Activated CD4-positive, alpha-beta T cell treated with anti-CD3 and anti-CD28 coated beads for 36 hours (primary cell): ENCODE measurements around the gene CNTN4. TPM values are rescaled to one million over a fixed set of nuclear protein-coding genes. Genes with fewer than 3 reads are reported as not detected.

ENCODE experiments used
- ATAC-seq: fragments of 200-7000 bp; cut with Tn5 transposase; one replicate; pipeline ENCODE4 v1.10.0; 2021; ENCODE audit warnings: mild to moderate bottlenecking, moderate library complexity
- CTCF ChIA-PET: fragments of 350-600 bp; sonication (Branson Sonifier 250); formaldehyde crosslinking; loops from one replicate; lab custom pipeline; 2021; ENCODE audit warnings: antibody characterized with exemption; lab: Charles Lee
- POLR2A ChIA-PET: fragments of 350-600 bp; sonication (Branson Sonifier 250); formaldehyde crosslinking; loops from one replicate; lab custom pipeline; 2021; ENCODE audit warnings: antibody characterized with exemption, inconsistent platforms; lab: Charles Lee
- DNase-seq: peaks from one replicate; pipeline ENCODE4 v3.0.0-alpha.2; 2020
- H3K27ac Mint-ChIP-seq: one replicate; pipeline ENCODE4 v1.8.0; 2021; ENCODE audit warnings: mixed read lengths
- H3K27me3 Mint-ChIP-seq: one replicate; pipeline ENCODE4 v1.8.0; 2021; ENCODE audit warnings: mixed read lengths
- H3K36me3 Mint-ChIP-seq: one replicate; pipeline ENCODE4 v1.8.0; 2021; ENCODE audit warnings: low read depth, mixed read lengths
- H3K4me1 Mint-ChIP-seq: one replicate; pipeline ENCODE4 v1.8.0; 2021; ENCODE audit warnings: mixed read lengths
- H3K4me3 Mint-ChIP-seq: one replicate; pipeline ENCODE4 v1.8.0; 2021; ENCODE audit warnings: mild to moderate bottlenecking, moderate library complexity, mixed read lengths
- H3K9me3 Mint-ChIP-seq: one replicate; pipeline ENCODE4 v1.8.0; 2021; ENCODE audit warnings: low read depth, mixed read lengths
- intact Hi-C, 2 experiments: fragments of 100-400 bp; cut with DNase I in 1 of 2; cut with micrococcal nuclease in 1 of 2; formaldehyde crosslinking; loops; one replicate each; pipeline versions ENCODE4 v1.14.2 to v1.15.1; 2022 to 2024; cut with DNase I, micrococcal nuclease
- total RNA-seq, 2 experiments: library from RNA; stranded (reverse); gene quantifications; one replicate each; pipeline ENCODE4 v1.2.3, GENCODE V29; 2021

The CNTN4 gene
- total RNA-seq, 2 experiments from 2014 or later = not detected

- Mint-ChIP-seq H3K27me3 (no peaks in the 10 kb centered on the region), H3K9me3 (no peaks in the 10 kb centered on the region), H3K4me3 (no peak overlapping the region), H3K27ac (no peak overlapping the region), H3K4me1 (no peaks in the 10 kb centered on the region), H3K36me3 (no peaks in the 10 kb centered on the region)
- ATAC-seq (no peak), DNase-seq (peak; percentile 11)
- POLR2A ChIA-PET = no interaction called here
- CTCF ChIA-PET = no interaction called here
- intact Hi-C loops = no loop called here
Measured at GRCh38 chr3:2713923-2714322, 615.3 kb downstream of the CNTN4 start.

GRCh38 chr3:2714834-2715233 lies 616.2 kb downstream of the CNTN4 start:
- POLR2A ChIA-PET = no interaction called here
- CTCF ChIA-PET = no interaction called here
- no peak overlapping the region for H3K27ac Mint-ChIP-seq

GRCh38 chr3:2727101-2727500 lies 628.4 kb downstream of the CNTN4 start:
- intact Hi-C loops = no loop called here
- no peaks in the 10 kb centered on the region for H3K9me3 Mint-ChIP-seq
- CTCF ChIA-PET = no interaction called here

More at GRCh38 chr3:2714834-2715233, 616.2 kb downstream of the CNTN4 start:
- H3K36me3 Mint-ChIP-seq = no peaks in the 10 kb centered on the region
- no peaks in the 10 kb centered on the region for H3K4me1 Mint-ChIP-seq
- intact Hi-C loops = no loop called here
- H3K4me3 Mint-ChIP-seq = no peak overlapping the region
- ATAC-seq (no peak), DNase-seq (no peak)
- H3K9me3 Mint-ChIP-seq = no peaks in the 10 kb centered on the region
- no peaks in the 10 kb centered on the region for H3K27me3 Mint-ChIP-seq

GRCh38 chr3:2727610-2728318 lies 629.1 kb downstream of the CNTN4 start:
- POLR2A ChIA-PET = no interaction called here
- no peaks in the 10 kb centered on the region for H3K36me3 Mint-ChIP-seq

More at GRCh38 chr3:2727101-2727500, 628.4 kb downstream of the CNTN4 start:
- Mint-ChIP-seq H3K27me3 (peaks cover 2% of the 10 kb centered on the region), H3K4me1 (no peaks in the 10 kb centered on the region), H3K4me3 (no peak overlapping the region), H3K27ac (no peak overlapping the region), H3K36me3 (no peaks in the 10 kb centered on the region)
- no peak for DNase-seq
- POLR2A ChIA-PET = no interaction called here
- no peak for ATAC-seq

GRCh38 chr3:2731843-2732242 lies 633.2 kb downstream of the CNTN4 start:
- no peaks in the 10 kb centered on the region for H3K9me3 Mint-ChIP-seq
- no peak for ATAC-seq
- DNase-seq = no peak
- no peak overlapping the region for H3K4me3 Mint-ChIP-seq
- intact Hi-C loops = no loop called here
- H3K27me3 Mint-ChIP-seq = peaks cover 2% of the 10 kb centered on the region
- no peaks in the 10 kb centered on the region for H3K4me1 Mint-ChIP-seq
- no peak overlapping the region for H3K27ac Mint-ChIP-seq
- no peaks in the 10 kb centered on the region for H3K36me3 Mint-ChIP-seq
- ChIA-PET POLR2A (no interaction called here), CTCF (no interaction called here)

More at GRCh38 chr3:2727610-2728318, 629.1 kb downstream of the CNTN4 start:
- Mint-ChIP-seq H3K27me3 (no peaks in the 10 kb centered on the region), H3K9me3 (no peaks in the 10 kb centered on the region), H3K27ac (no peak overlapping the region), H3K4me3 (no peak overlapping the region), H3K4me1 (no peaks in the 10 kb centered on the region)
- CTCF ChIA-PET = no interaction called here
- intact Hi-C loops = no loop called here
- DNase-seq = no peak
- no peak for ATAC-seq

GRCh38 chr3:2735392-2735894 lies 636.8 kb downstream of the CNTN4 start:
- DNase-seq = no peak
- no peaks in the 10 kb centered on the region for H3K9me3 Mint-ChIP-seq
- no peak overlapping the region for H3K4me3 Mint-ChIP-seq
- no peak for ATAC-seq
- ChIA-PET CTCF (interaction anchor here (1.0 kb wide), 1 partner anchor 10 kb away, joined by 3 read pairs; no protein-coding TSS in a partner anchor), POLR2A (no interaction called here)
- intact Hi-C loops = no loop called here
- H3K36me3 Mint-ChIP-seq = no peaks in the 10 kb centered on the region
- no peak overlapping the region for H3K27ac Mint-ChIP-seq
- peaks cover 2% of the 10 kb centered on the region for H3K27me3 Mint-ChIP-seq
- H3K4me1 Mint-ChIP-seq = no peaks in the 10 kb centered on the region

GRCh38 chr3:2741516-2741915 lies 642.9 kb downstream of the CNTN4 start:
- H3K36me3 Mint-ChIP-seq = no peaks in the 10 kb centered on the region
- CTCF ChIA-PET = no interaction called here
- ATAC-seq = no peak
- H3K27me3 Mint-ChIP-seq = peaks cover 1% of the 10 kb centered on the region
- no peak overlapping the region for H3K4me3 Mint-ChIP-seq
- no peak overlapping the region for H3K27ac Mint-ChIP-seq
- H3K4me1 Mint-ChIP-seq = no peaks in the 10 kb centered on the region
- no peak for DNase-seq
- intact Hi-C loops = no loop called here
- POLR2A ChIA-PET = no interaction called here
- H3K9me3 Mint-ChIP-seq = no peaks in the 10 kb centered on the region

- Mint-ChIP-seq H3K27ac (no peak overlapping the region), H3K4me3 (no peak overlapping the region), H3K4me1 (peaks cover 3% of the 10 kb centered on the region), H3K36me3 (no peaks in the 10 kb centered on the region), H3K9me3 (no peaks in the 10 kb centered on the region), H3K27me3 (peaks cover 10% of the 10 kb centered on the region)
- ATAC-seq (peak; percentile 64), DNase-seq (peak; percentile 12)
- POLR2A ChIA-PET = no interaction called here
- CTCF ChIA-PET = interaction anchor here (0.6 to 1.1 kb wide), 4 partner anchors 46 to 408 kb away, joined by 3 to 4 read pairs (median 4); no protein-coding TSS in a partner anchor
- intact Hi-C loops = loop anchor here (1.0 to 10.0 kb wide), 4 partner anchors 157 to 410 kb away; partner anchors contain the start of gene CRBN (in 1 of the 2)
Measured at GRCh38 chr3:2765002-2765579, 666.4 kb downstream of the CNTN4 start.

- no peak for DNase-seq
- H3K36me3 Mint-ChIP-seq = no peaks in the 10 kb centered on the region
- H3K4me1 Mint-ChIP-seq = no peaks in the 10 kb centered on the region
- intact Hi-C loops = no loop called here
- CTCF ChIA-PET = no interaction called here
- peaks cover 3% of the 10 kb centered on the region for H3K27me3 Mint-ChIP-seq
- no peak overlapping the region for H3K27ac Mint-ChIP-seq
- POLR2A ChIA-PET = no interaction called here
- no peak for ATAC-seq
- no peak overlapping the region for H3K4me3 Mint-ChIP-seq
- H3K9me3 Mint-ChIP-seq = no peaks in the 10 kb centered on the region
Measured at GRCh38 chr3:2770451-2770850, 671.8 kb downstream of the CNTN4 start.

- Mint-ChIP-seq H3K27me3 (peaks cover 3% of the 10 kb centered on the region), H3K4me1 (no peaks in the 10 kb centered on the region), H3K36me3 (no peaks in the 10 kb centered on the region), H3K4me3 (no peak overlapping the region), H3K9me3 (no peaks in the 10 kb centered on the region), H3K27ac (no peak overlapping the region)
- no peak for ATAC-seq
- intact Hi-C loops = no loop called here
- ChIA-PET POLR2A (no interaction called here), CTCF (no interaction called here)
- DNase-seq = no peak
Measured at GRCh38 chr3:2771193-2771592, 672.5 kb downstream of the CNTN4 start.

- Mint-ChIP-seq H3K4me1 (no peaks in the 10 kb centered on the region), H3K36me3 (no peaks in the 10 kb centered on the region), H3K27me3 (no peaks in the 10 kb centered on the region), H3K27ac (no peak overlapping the region), H3K4me3 (no peak overlapping the region), H3K9me3 (no peaks in the 10 kb centered on the region)
- ATAC-seq = no peak
- ChIA-PET POLR2A (no interaction called here), CTCF (no interaction called here)
- no peak for DNase-seq
- intact Hi-C loops = no loop called here
Measured at GRCh38 chr3:2771741-2772140, 673.1 kb downstream of the CNTN4 start.

- Mint-ChIP-seq H3K4me1 (no peaks in the 10 kb centered on the region), H3K27me3 (no peaks in the 10 kb centered on the region), H3K36me3 (no peaks in the 10 kb centered on the region), H3K4me3 (no peak overlapping the region), H3K27ac (no peak overlapping the region), H3K9me3 (no peaks in the 10 kb centered on the region)
- CTCF ChIA-PET = no interaction called here
- ATAC-seq (no peak), DNase-seq (no peak)
- intact Hi-C loops = no loop called here
- POLR2A ChIA-PET = no interaction called here
Measured at GRCh38 chr3:2772803-2773202, 674.1 kb downstream of the CNTN4 start.
